NAMALWA (cell line): ENCODE data around the gene PCNX2.

Source experiments
- DNase-seq: peaks from one replicate; pipeline ENCODE4 v3.0.0-alpha.2; 2015; ENCODE audit warnings: low spot score

Gene PCNX2

GRCh38 chr1:233261206-233261605, 34.3 kb downstream of the PCNX2 start:
- no peak for DNase-seq

- no peak for DNase-seq
Measured at GRCh38 chr1:233257786-233258185, 37.7 kb downstream of the PCNX2 start.

- DNase-seq: no peak
Measured at GRCh38 chr1:233256789-233257188, 38.7 kb downstream of the PCNX2 start.

DNA sequence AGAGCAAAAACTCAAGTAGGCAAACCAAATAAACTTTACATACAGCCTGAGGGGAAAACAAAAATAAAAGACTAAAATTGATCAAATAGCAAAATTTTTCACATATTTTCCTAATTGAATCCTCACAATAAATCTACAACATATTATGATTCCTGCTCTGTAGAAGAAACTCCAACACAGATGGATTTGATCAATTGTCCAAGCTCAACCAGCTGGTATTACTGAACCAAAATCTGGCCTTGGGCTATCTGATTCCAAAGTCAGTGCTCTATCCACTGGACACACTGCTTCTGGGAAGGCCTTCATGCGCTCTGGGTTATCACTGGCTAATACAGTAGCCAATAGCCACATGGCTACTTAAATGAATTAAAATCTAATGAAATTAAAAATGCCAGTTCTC, 39.3 kb downstream of the PCNX2 start:
- DNase-seq: no peak

- DNase-seq: no peak
Measured at GRCh38 chr1:233255145-233255544, 40.4 kb downstream of the PCNX2 start.

- no peak for DNase-seq
Measured at GRCh38 chr1:233253832-233254331, 41.6 kb downstream of the PCNX2 start.

GRCh38 chr1:233253231-233253831, 42.2 kb downstream of the PCNX2 start:
- no peak for DNase-seq

GRCh38 chr1:233252441-233252840, 43.1 kb downstream of the PCNX2 start:
- DNase-seq: no peak

DNA sequence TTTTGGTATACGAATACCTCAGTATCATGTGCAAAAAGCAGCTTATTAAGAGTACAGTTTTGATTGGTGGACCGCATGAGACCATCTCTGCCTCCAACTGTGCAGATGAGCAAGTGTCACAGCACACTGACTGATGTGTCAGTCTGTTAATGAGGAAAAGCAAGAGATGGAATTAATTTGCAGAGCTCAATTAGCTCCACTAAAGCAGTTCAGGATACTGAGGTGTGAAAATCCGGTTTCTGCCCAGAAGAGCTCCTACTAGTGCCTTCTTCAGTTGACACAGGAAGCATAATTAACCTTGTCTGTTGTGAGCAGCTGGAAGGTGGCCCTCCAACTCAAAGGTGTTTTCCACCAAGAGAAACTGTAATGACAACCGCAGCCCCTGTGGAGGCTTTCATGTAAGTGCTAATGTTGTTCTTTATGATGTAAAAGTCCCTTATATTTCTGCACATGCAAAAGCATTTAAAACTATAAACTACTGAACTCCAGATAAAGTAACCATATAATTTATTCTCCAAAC, 44.3 kb downstream of the PCNX2 start:
- DNase-seq: no peak

DNA sequence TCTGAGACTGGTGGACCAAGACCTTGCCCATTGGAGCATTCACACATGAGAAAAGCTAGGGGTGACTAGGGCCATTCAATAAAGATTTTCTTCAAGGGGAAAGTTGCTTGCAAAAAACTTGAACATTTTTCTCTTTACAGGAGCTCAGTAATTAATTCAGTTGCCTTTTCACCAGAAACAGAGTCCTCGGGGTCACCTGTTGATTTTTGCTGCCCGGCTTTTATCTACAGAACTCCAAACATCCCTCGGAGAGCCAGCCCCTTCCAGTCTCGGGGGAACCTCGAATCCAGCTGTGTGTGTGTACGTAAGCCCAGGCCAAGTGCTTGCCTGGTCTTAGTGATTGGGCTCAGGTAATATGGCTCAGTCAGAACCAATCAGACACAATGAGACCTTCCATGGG, 47.5 kb downstream of the PCNX2 start:
- DNase-seq: no peak

DNA sequence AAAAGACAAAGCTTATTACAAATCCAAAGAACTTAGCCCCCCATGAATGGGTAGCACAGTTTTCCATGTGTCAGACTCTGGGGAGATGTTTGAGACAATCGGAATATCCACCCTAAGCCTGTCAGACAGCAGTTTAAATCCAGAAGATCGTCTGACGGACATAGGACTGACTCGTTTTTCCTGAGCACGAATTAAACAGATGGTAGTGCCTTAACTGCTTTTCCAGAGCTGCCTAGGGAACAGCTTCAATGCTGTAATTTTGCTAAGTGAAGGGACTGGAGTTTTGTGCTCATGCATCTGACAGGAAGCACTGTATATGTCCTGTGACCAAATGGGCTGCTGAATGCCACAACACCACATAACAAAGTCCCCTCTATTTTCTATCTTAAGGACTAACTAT, 48.6 kb downstream of the PCNX2 start:
- no peak for DNase-seq

DNA sequence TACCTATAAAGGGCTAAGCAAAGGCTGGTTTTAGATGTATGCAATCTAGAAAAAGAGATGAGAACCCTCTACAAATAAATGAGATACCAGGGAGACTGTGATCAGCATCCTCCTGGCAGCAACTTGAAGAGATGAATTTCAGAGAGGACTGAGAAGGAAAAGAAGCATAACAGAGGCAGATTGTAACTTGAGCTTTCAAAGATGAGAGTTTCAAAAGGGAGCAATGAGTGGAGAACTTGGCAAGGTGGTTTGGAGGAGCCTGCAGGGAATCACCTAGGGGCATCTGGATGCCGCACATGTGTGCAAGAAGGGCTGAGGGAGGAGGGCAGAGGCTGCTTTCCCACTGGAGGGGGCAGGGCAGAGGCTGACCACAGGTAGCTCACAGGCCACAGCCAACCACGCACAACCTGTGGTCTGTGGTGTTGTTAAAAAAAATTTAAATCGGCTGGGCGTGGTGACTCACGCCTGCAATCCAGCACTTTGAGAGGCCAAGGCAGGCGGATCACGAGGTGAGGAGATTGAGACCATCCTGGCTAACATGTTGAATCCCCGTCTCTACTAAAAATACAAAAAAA, 50.2 kb downstream of the PCNX2 start:
- no peak for DNase-seq

DNA sequence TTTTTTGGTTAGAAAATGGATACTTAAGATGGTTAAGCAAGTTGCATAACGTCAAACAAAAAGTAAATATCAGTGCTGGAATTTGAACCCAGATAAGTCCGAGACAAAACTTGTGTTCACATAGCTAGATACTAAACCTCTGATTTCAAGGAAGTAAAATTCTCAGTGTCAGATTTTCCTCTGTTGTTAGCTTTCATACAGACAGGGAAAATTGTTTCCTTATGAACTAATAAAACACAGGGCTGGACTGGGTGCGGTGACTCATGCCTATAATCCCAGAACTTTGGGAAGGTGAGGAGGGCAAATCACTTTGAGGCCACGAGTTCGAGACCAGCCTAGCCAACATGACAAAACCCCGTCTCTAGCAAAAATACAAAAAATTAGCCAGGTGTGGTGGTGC, 51.3 kb downstream of the PCNX2 start:
- DNase-seq: no peak

GRCh38 chr1:233242827-233243483, 52.6 kb downstream of the PCNX2 start:
- no peak for DNase-seq

DNA sequence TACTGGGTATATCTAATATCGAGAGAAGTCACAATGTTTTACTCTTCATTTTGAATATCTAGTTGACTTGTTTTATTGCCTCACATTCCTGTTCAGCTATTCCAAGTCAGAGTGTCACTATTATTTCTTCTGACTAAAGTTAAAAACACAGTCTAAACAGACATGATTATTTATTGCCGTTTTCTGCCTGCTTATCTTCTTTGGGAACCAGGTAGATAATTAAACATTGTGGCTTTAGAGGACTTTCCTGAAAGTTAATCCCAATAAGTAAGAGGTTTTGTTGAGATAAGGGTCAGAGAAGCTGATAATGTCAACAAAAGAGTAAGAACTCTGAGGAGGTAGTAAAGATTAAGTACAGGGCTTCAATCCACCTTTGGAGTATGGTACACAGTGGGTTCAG, 53.8 kb downstream of the PCNX2 start:
- no peak for DNase-seq

- DNase-seq: peak; percentile 35
Measured at GRCh38 chr1:233240829-233241682, 54.5 kb downstream of the PCNX2 start.

DNA sequence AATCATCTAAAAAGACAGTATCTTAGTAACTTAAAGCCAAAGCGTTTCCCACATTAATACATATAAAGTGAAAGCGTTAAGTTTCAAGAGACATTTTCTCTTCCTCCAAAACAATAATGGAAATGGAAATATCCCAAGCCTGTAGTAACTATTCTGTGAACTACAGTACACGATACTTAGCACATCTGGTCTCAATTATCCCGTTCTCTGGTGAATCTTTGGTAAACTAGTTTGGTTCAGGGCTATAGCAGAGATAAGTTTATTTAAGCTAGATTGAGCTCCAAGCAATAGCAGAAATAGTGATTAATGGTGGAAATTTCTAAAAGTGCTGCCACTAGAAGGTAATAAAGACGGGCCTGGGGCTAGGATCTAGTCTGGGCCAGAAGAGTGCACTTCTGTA, 55.2 kb downstream of the PCNX2 start:
- no peak for DNase-seq

DNA sequence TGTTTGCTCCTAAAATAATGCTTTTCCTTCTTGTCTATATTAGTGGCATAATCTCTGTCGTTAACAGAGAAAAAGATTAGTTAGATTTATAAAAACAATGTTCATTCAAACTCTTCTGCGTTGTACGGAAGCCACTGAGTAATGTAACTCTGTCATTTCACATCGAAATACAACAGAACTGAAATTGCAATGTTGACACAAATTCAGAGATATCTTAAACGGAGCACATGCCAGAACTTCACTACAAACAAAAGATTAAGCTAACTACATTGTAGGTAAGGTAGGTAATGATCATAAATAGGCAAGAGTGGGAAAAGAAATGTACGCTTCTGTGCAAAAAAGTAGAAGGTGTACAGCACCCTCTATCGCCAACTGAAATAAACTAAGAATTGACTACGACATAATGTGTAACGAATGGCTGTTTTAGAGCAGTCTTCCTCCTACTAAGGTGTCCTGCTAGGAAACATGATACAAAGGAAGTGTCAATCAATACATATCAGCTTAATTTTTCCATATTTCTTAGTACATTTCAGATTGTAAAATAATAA, 56.6 kb downstream of the PCNX2 start:
- DNase-seq: peak; percentile 3

GRCh38 chr1:233237647-233238046, 57.9 kb downstream of the PCNX2 start:
- DNase-seq: no peak

DNA sequence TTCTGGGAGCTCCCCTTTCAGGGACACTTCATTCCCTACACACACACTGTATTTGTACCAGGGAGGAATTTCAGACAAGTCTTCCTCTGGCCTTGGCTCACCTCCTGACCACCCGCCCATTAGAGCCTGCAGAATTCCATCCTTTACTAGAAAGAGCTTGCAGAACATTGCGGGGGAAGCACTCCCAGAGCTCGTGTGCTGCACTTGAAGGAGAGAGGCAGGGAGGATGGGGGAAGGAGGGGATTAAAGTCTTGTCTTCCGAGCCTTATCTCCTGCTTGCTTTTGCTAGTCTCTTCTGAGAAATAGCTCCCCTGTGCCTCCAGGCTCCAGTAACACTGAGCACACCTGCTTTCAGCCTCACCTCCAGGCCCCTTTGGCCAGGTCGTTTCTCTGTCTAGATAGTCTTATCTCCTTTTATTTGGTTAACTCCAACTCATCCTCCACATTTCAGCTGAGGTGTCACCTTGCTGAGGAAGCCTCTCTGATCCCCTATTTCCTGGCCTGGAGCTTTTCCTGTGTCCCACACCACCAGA, 62.0 kb downstream of the PCNX2 start:
- no peak for DNase-seq

GRCh38 chr1:233230011-233230410, 65.5 kb downstream of the PCNX2 start:
- no peak for DNase-seq

GRCh38 chr1:233229288-233229687, 66.2 kb downstream of the PCNX2 start:
- DNase-seq: no peak
